HG03103 (cell line): ENCODE measurements around the gene TEDC2.

Experiments used
- ATAC-seq: cut with Tn5 transposase; IDR thresholded peaks from one replicate; pipeline ENCODE4 v1.9.1; 2021; ENCODE audit warnings: low read depth; ENCODE audit not compliant: unreplicated experiment

TEDC2 gene

GRCh38 chr16:2490190-2491105 is 30.5 kb downstream of the TEDC2 start:
- no peak for ATAC-seq

GRCh38 chr16:2492292-2492691 is 32.4 kb downstream of the TEDC2 start:
- no peak for ATAC-seq

GRCh38 chr16:2493605-2494004 is 33.7 kb downstream of the TEDC2 start:
- no peak for ATAC-seq

GRCh38 chr16:2494616-2495015 is 34.7 kb downstream of the TEDC2 start:
- ATAC-seq: no peak

GRCh38 chr16:2495041-2495440 is 35.1 kb downstream of the TEDC2 start:
- ATAC-seq: no peak

GRCh38 chr16:2496223-2497115 is 36.6 kb downstream of the TEDC2 start:
- ATAC-seq: no peak

- no peak for ATAC-seq
Observed at GRCh38 chr16:2497116-2497630, 37.3 kb downstream of the TEDC2 start.

GRCh38 chr16:2497695-2498484 is 38.0 kb downstream of the TEDC2 start:
- no peak for ATAC-seq

GRCh38 chr16:2498531-2499253 is 38.8 kb downstream of the TEDC2 start:
- no peak for ATAC-seq

- ATAC-seq: no peak
Observed at GRCh38 chr16:2499454-2499853, 39.5 kb downstream of the TEDC2 start.

- no peak for ATAC-seq
Observed at GRCh38 chr16:2499890-2500429, 40.1 kb downstream of the TEDC2 start.

GRCh38 chr16:2500430-2500917 is 40.6 kb downstream of the TEDC2 start:
- no peak for ATAC-seq

- no peak for ATAC-seq
Observed at GRCh38 chr16:2500918-2501750, 41.2 kb downstream of the TEDC2 start.

GRCh38 chr16:2501946-2502895 is 42.3 kb downstream of the TEDC2 start:
- no peak for ATAC-seq

- no peak for ATAC-seq
Observed at GRCh38 chr16:2505695-2506094, 45.8 kb downstream of the TEDC2 start.

GRCh38 chr16:2507052-2507659 is 47.2 kb downstream of the TEDC2 start:
- no peak for ATAC-seq

GRCh38 chr16:2507665-2508064 is 47.8 kb downstream of the TEDC2 start:
- ATAC-seq: no peak
